DOHH2 (cell line): ENCODE measurements around the gene BRDT.

Source experiments
- EZH2phosphoT487 ChIP-seq: fragments of 200-600 bp; sonication (generic); IDR thresholded peaks from 2 replicates; pipeline ENCODE4 v1.6.1; 2017; ENCODE audit warnings: borderline replicate concordance, mild to moderate bottlenecking, antibody characterized with exemption, low read length, moderate library complexity, mixed read lengths
- TF ChIP-seq, protein P1 (sequence below): fragments of 200-600 bp; sonication (generic); IDR thresholded peaks from one replicate; pipeline ENCODE4 v1.5.1; 2014; ENCODE audit warnings: antibody characterized with exemption, mild to moderate bottlenecking, low read depth, low read length; ENCODE audit not compliant: poor library complexity, severe bottlenecking

DNA sequence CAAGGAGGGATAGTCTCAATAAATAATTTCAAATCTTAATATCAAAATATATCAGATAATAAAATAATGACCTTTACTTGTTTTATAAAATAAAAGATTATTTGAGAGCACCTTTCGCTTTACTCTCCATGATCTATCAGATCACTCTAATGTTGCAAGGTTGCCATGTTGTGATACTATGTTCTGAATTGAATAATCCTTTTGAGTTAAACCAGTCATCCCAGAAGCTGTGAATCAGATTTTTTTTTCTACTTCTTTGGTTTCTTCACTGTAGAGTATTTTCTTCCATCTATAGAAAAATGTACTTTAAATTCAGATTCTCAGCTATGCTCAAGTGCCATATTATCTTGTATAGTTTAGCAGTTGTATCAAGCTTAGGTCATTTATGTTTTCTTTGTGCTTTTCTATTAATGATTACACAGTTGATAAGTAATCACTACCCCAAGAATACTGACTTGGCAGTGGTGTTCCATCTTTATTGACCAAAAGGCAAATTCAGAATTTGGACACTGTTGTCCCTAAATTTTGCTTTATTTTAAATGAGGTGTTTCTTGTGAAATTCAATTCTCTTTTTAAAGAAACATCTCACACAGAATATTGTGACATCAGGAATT is 32.9 kb downstream of the BRDT start:
- TF ChIP-seq, protein P1, sequence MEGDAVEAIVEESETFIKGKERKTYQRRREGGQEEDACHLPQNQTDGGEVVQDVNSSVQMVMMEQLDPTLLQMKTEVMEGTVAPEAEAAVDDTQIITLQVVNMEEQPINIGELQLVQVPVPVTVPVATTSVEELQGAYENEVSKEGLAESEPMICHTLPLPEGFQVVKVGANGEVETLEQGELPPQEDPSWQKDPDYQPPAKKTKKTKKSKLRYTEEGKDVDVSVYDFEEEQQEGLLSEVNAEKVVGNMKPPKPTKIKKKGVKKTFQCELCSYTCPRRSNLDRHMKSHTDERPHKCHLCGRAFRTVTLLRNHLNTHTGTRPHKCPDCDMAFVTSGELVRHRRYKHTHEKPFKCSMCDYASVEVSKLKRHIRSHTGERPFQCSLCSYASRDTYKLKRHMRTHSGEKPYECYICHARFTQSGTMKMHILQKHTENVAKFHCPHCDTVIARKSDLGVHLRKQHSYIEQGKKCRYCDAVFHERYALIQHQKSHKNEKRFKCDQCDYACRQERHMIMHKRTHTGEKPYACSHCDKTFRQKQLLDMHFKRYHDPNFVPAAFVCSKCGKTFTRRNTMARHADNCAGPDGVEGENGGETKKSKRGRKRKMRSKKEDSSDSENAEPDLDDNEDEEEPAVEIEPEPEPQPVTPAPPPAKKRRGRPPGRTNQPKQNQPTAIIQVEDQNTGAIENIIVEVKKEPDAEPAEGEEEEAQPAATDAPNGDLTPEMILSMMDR, result no peak
- TF ChIP-seq EZH2phosphoT487, result no peak
